Activated T-cell treated with anti-CD3 and anti-CD28 coated beads, Interleukin-2, amount 50 U/mL, for 24 hours (primary cell): ENCODE data around the gene REXO1.
"Not testable (repeated sequence)": the region's sequence is repeated elsewhere in the genome, so short reads cannot be mapped to it uniquely, and the experiment has no call there.

Source experiments
- DNase-seq: peaks from one replicate; pipeline ENCODE4 v3.0.0-alpha.2; 2020
- H3K27ac Mint-ChIP-seq: 2 replicates; pipeline ENCODE4 v1.8.0; 2020; ENCODE audit warnings: mild to moderate bottlenecking, mixed read lengths
- H3K27me3 Mint-ChIP-seq: 2 replicates; pipeline ENCODE4 v1.8.0; 2020; ENCODE audit warnings: mixed read lengths
- H3K36me3 Mint-ChIP-seq: 2 replicates; pipeline ENCODE4 v1.8.0; 2020; ENCODE audit warnings: low read depth, mixed read lengths
- H3K4me1 Mint-ChIP-seq: 2 replicates; pipeline ENCODE4 v1.8.0; 2020; ENCODE audit warnings: low read depth, mixed read lengths
- H3K4me3 Mint-ChIP-seq: 2 replicates; pipeline ENCODE4 v1.8.0; 2020; ENCODE audit warnings: mild to moderate bottlenecking, moderate library complexity, mixed read lengths
- H3K9me3 Mint-ChIP-seq: 2 replicates; pipeline ENCODE4 v1.8.0; 2020; ENCODE audit warnings: mixed read lengths

Gene REXO1

GRCh38 chr19:1882089-1882785 is 34.0 kb upstream of the REXO1 start:
- Mint-ChIP-seq H3K36me3 (peaks cover 48% of the 10 kb centered on the region), H3K27me3 (no peaks in the 10 kb centered on the region), H3K4me3 (peak overlapping the region; percentile 94), H3K27ac (peak overlapping the region; percentile 96), H3K9me3 (no peaks in the 10 kb centered on the region), H3K4me1 (peaks cover 35% of the 10 kb centered on the region)
- DNase-seq = peak; percentile 73

GRCh38 chr19:1881393-1882088 is 33.3 kb upstream of the REXO1 start:
- H3K27ac Mint-ChIP-seq = peak overlapping the region; percentile 96
- H3K9me3 Mint-ChIP-seq, DNase-seq, H3K27me3 Mint-ChIP-seq: not testable (repeated sequence)
- H3K4me3 Mint-ChIP-seq = peak overlapping the region; percentile 94
- H3K4me1 Mint-ChIP-seq = peaks cover 37% of the 10 kb centered on the region
- peaks cover 50% of the 10 kb centered on the region for H3K36me3 Mint-ChIP-seq

DNA sequence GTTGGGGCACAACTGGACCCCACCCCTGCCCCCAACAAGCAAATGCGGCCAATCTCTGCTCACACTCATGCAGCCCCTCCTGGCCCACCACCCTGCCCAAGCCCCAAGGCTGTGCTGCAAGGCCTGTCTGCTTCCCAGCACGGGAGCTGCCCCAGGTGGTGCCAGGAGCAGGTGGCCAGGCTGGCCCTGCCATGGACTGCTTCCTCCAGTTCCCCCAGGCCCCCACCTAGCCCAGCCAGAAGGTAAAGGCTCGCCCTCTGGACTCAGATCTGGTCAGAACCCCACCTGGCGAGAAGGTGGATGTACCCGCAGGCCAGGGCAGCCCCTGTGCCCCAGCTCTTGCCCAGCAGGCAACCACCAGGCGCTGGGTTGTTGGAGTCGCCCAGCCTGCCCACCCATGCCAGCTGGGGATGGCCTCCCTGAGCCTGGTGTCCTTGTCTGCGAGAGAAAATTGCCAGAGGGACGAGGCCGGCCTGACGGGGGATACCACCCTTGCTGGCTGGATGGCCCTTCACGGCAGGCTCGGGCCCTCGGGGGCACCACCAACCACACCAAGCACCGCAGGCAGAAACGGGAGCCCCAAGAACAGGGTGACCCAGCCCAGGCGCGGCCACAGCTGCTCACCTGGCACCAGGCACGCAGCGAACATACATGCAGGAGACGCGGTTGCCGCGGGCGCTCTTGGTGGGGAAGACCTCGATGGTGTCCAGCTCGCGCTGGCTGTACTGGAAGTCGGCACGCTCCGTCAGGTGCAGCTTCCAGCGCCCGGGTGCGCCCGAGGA is 32.5 kb upstream of the REXO1 start:
- no peak for DNase-seq
- Mint-ChIP-seq H3K4me1 (peaks cover 42% of the 10 kb centered on the region), H3K4me3 (peak overlapping the region; percentile 68), H3K9me3 (no peaks in the 10 kb centered on the region), H3K27me3 (no peaks in the 10 kb centered on the region), H3K27ac (peak overlapping the region; percentile 77), H3K36me3 (peaks cover 55% of the 10 kb centered on the region)

GRCh38 chr19:1879982-1880381 is 31.7 kb upstream of the REXO1 start:
- H3K4me1 Mint-ChIP-seq = peaks cover 40% of the 10 kb centered on the region
- H3K9me3 Mint-ChIP-seq, H3K27me3 Mint-ChIP-seq, DNase-seq: not testable (repeated sequence)
- H3K27ac Mint-ChIP-seq = peak overlapping the region; percentile 59
- H3K4me3 Mint-ChIP-seq = peak overlapping the region; percentile 68
- peaks cover 63% of the 10 kb centered on the region for H3K36me3 Mint-ChIP-seq

DNA sequence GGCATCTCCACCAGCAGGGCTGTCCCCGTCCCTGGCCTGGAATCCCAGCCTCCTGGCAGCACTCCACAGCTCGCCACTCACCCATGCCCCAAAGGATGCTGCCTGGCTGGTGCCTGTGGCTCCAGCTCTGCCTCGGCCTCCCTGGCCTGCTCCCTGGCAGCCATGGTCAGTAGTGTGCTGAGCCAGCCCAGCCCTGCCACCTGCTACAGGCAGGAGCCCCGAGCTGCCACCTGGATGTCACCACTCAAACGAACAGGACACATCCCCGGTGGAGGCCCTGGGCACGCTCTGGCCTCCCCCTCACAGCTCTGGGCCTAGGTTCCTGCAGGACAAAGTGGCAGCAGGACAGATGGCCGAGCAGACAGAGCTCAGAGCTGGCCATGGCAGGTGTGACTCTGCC is 30.3 kb upstream of the REXO1 start:
- peaks cover 49% of the 10 kb centered on the region for H3K4me1 Mint-ChIP-seq
- H3K27ac Mint-ChIP-seq, DNase-seq, H3K9me3 Mint-ChIP-seq, H3K27me3 Mint-ChIP-seq, H3K4me3 Mint-ChIP-seq: not testable (repeated sequence)
- H3K36me3 Mint-ChIP-seq = peaks cover 63% of the 10 kb centered on the region

- Mint-ChIP-seq H3K36me3 (peaks cover 60% of the 10 kb centered on the region), H3K4me1 (peaks cover 43% of the 10 kb centered on the region)
- H3K27ac Mint-ChIP-seq, DNase-seq, H3K4me3 Mint-ChIP-seq, H3K27me3 Mint-ChIP-seq, H3K9me3 Mint-ChIP-seq: not testable (repeated sequence)
These were observed 29.0 kb upstream of the REXO1 start for GRCh38 chr19:1877280-1877660.

- Mint-ChIP-seq H3K4me1 (peaks cover 40% of the 10 kb centered on the region), H3K36me3 (peaks cover 60% of the 10 kb centered on the region), H3K4me3 (peak overlapping the region; percentile 98), H3K27ac (peak overlapping the region; percentile 97)
- peak; percentile 54 for DNase-seq
- H3K27me3 Mint-ChIP-seq, H3K9me3 Mint-ChIP-seq: not testable (repeated sequence)
These were observed 28.4 kb upstream of the REXO1 start for GRCh38 chr19:1876496-1877279.

DNA sequence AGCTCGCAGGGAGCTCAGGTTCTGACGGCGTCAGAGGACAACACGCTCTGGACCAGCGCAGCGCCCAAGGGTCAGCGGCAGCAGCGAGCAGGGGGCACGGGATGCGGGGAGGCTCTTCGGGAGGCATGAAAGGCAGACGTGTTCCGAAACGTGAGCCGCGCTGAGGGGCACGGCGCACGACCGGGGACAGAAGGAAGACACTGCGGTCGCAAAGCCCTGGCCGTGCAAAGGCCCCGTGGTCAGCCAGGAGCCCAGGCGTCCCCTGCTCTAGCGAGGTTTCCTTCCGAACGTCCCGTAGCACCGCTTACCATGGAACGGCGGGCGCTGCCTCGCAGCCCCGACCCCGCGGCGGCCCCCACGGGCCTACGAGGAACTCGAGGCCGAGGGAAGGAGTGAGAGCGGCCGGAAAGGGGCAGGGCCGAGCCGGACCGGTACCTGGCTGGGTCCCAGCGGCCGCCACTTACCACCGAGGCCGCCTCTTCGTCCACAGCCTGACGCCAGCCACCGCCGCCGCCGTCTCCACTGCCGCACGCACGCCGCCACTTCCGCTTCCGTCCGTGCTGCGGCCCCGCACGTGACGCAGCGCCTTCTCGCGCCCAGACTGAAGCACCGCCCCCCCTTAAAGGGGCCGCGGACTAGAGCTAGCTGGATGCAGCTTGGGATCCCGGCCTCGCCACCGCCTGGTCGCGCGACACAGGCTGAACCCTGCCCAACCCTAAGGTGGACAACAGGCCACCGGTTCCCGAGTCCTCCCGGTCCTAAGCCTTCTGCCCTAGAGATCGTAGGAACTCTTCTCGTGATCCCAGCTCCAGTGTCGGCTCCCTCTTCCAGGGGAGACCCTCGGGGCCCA is 27.6 kb upstream of the REXO1 start:
- Mint-ChIP-seq H3K4me1 (peaks cover 38% of the 10 kb centered on the region), H3K4me3 (peak overlapping the region; percentile 98)

GRCh38 chr19:1875265-1875645 is 27.0 kb upstream of the REXO1 start:
- H3K4me1 Mint-ChIP-seq = peaks cover 37% of the 10 kb centered on the region
- H3K27ac Mint-ChIP-seq = peak overlapping the region; percentile 97
- peak overlapping the region; percentile 98 for H3K4me3 Mint-ChIP-seq
- not testable (repeated sequence) for H3K27me3 Mint-ChIP-seq, H3K9me3 Mint-ChIP-seq, DNase-seq
- peaks cover 66% of the 10 kb centered on the region for H3K36me3 Mint-ChIP-seq

More for the DNA sequence above, 27.6 kb upstream of the REXO1 start:
- DNase-seq = peak; percentile 91
- Mint-ChIP-seq H3K36me3 (peaks cover 65% of the 10 kb centered on the region), H3K9me3 (no peaks in the 10 kb centered on the region), H3K27ac (peak overlapping the region; percentile 97), H3K27me3 (no peaks in the 10 kb centered on the region)

DNA sequence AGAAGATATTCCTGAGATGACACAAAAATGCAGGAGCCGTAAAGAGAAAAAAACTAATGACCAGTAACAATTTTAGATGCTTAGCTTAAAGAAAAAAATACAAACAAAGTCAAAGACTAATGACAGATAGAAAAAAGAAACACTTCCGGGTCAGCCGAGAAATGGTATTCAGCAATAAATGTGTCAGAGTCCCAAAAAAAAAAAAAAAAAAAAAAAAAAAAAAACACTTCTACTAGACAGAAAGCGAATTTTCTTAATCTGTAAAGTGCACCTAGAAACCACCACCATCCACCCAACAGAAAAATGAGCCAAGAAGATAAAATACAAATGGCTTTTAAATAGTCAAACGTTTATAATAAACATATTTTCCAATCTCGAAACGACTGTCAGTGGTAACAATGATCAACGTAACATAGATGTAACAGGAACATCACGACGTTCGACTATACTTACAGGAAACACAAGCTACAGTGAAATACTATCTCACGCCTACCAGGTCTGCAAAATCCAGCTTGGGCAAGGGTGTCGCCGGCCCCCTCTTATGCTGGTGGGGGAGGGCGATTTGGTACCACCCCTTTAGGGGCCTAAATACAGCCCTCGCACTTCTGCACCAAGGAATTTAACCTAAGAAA is 26.4 kb upstream of the REXO1 start:
- Mint-ChIP-seq H3K27ac (peak overlapping the region; percentile 97), H3K36me3 (peaks cover 63% of the 10 kb centered on the region), H3K4me3 (peak overlapping the region; percentile 98), H3K4me1 (peaks cover 34% of the 10 kb centered on the region), H3K9me3 (no peaks in the 10 kb centered on the region), H3K27me3 (no peaks in the 10 kb centered on the region)
- DNase-seq = peak; percentile 39

DNA sequence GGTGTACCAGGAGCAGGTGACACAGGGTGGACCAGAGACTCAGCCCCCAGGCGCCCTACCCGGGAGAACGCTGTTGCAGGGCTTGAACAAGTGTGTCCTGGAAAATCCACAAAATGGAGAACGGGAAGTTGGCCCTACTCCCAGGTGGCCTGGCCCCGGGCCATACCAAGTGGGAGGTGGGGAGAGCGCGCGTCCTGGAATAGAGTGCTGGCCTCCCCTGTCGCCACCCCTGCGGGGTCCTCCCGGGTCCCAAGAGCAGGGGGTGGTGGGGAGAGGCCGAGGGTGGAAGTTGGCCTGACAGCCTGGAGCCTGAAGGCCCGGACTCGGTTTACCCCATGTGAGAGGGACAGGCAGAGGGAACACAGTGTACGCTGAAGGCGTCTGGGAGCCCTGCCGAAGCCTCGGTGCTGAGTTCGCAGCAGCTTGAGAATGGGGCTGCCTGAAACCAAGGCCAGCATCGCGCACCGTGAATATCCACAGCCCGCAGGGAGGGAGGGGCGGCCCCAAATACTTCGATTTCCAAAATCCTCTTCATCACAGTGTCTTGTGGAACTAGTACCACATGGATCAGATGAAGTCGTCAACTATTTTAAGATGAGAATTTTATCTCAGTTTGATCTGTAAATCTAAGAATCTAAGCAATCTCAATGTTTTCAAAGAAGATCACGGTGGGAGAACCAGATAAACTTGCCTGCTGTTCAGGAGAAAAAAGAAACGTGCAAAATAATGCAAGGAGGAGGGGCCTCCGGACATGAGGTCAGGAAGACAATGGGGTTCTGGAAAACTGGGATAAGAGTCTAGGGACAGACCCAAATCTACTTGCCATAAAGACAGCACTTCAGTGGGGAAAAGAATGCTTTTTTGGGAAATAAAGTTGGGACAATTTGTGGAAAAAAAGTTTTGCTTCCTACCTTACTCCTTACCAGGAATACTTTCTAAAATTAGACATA is 25.5 kb upstream of the REXO1 start:
- Mint-ChIP-seq H3K9me3 (no peaks in the 10 kb centered on the region), H3K36me3 (peaks cover 71% of the 10 kb centered on the region), H3K27ac (peak overlapping the region; percentile 97), H3K4me1 (peaks cover 42% of the 10 kb centered on the region), H3K27me3 (no peaks in the 10 kb centered on the region), H3K4me3 (peak overlapping the region; percentile 98)
- DNase-seq = no peak

DNA sequence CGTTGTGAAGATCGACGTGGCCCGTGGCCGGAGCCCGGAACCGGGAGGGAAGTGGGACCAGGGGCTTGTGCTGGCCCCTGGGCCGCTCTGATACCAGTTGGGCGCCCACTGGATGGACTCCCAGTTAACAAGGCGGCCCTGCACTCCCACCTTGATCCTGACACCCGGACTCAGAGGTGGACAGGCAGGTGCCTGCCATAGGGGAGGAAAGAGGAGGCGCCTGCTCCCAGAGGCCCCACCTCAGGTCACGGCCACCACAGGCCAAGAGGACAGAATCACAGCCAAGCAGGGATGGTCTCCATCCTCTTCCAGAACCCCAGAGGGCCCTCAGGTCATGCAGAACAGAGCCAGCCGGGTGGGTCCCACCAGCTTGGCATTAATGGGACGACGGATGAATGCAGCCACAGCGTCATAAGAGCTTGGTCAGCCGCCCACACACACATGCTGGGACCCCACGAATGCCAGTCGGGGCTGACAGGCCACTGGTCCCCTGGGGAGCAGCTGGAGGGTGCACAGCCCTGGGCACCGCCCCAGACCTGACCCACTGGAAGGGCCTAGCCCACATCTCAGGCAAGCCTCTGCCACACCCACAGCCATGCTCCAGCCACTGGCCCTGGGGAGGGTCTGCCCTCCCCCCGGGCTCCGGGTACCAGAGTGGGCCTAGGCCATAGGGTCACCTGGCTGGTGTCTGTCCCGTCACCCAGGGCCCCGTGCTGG is 24.7 kb upstream of the REXO1 start:
- no peak for DNase-seq
- peak overlapping the region; percentile 66 for H3K27ac Mint-ChIP-seq
- H3K4me3 Mint-ChIP-seq = peak overlapping the region; percentile 98
- no peaks in the 10 kb centered on the region for H3K9me3 Mint-ChIP-seq
- no peaks in the 10 kb centered on the region for H3K27me3 Mint-ChIP-seq
- H3K4me1 Mint-ChIP-seq = peaks cover 47% of the 10 kb centered on the region
- H3K36me3 Mint-ChIP-seq = peaks cover 72% of the 10 kb centered on the region
